HEK293 (cell line): ENCODE data around the gene ANTXR1.

Source experiments
- CTCF ChIA-PET: fragments of 350-600 bp; formaldehyde crosslinking; extraction: SDS; loops from one replicate; lab custom pipeline; 2021; ENCODE audit warnings: antibody characterized with exemption; lab: Yijun Ruan, JAX
- POLR2A ChIA-PET: fragments of 300-600 bp; formaldehyde crosslinking; extraction: SDS; loops from one replicate; lab custom pipeline; 2020; ENCODE audit warnings: antibody characterized with exemption, inconsistent platforms; lab: Yijun Ruan, JAX
- H3K27ac ChIP-seq: fragments of 200-500 bp; sonication (Bioruptor generic); 2 replicates; pipeline ENCODE4 v1.5.1; 2014; ENCODE audit warnings: low read depth, low read length, control low read depth, inconsistent platforms; ENCODE audit errors: extremely low read depth
- H3K36me3 ChIP-seq, 2 experiments: fragments of 200-500 bp in 1 of 2; sonication (Bioruptor generic) in 1 of 2; 1 replicate in 1 of 2; 2 replicates in 1 of 2; pipeline ENCODE4 v1.5.1; 2014 to 2017; ENCODE audit warnings: inconsistent platforms in 2 of 2, low read length in 2 of 2; ENCODE audit not compliant: control insufficient read depth in 2 of 2, insufficient read depth in 1 of 2
- H3K4me1 ChIP-seq: fragments of 200-500 bp; sonication (Bioruptor generic); 2 replicates; pipeline ENCODE4 v1.5.1; 2014; ENCODE audit warnings: mild to moderate bottlenecking, low read length, inconsistent platforms; ENCODE audit not compliant: control insufficient read depth, insufficient read depth
- H3K4me3 ChIP-seq: 2 replicates; pipeline ENCODE4 v1.5.1; 2011; ENCODE audit warnings: low read depth, mild to moderate bottlenecking, control low read depth, low read length, moderate library complexity
- H3K9me3 ChIP-seq: fragments of 200-500 bp; sonication (Bioruptor generic); 2 replicates; pipeline ENCODE4 v1.5.1; 2014; ENCODE audit warnings: low read depth, low read length, inconsistent platforms; ENCODE audit not compliant: control insufficient read depth, insufficient read depth
- AEBP2 ChIP-seq: fragments of 450-650 bp; formaldehyde crosslinking; IDR thresholded peaks from 2 replicates; pipeline ENCODE4 v1.5.1; 2016; ENCODE audit warnings: missing biosample characterization, missing genetic modification characterization, borderline replicate concordance
- CTCF ChIP-seq: fragments of 450-650 bp; formaldehyde crosslinking; IDR thresholded peaks from 2 replicates; pipeline ENCODE4 v1.5.1; 2016; ENCODE audit warnings: missing biosample characterization, missing genetic modification characterization
- REST ChIP-seq: fragments of 450-650 bp; formaldehyde crosslinking; IDR thresholded peaks from 2 replicates; pipeline ENCODE4 v1.5.1; 2016; ENCODE audit warnings: missing biosample characterization, missing genetic modification characterization
- TSHZ1 ChIP-seq: fragments of 450-650 bp; formaldehyde crosslinking; IDR thresholded peaks from 2 replicates; pipeline ENCODE4 v1.5.1; 2016; ENCODE audit warnings: missing biosample characterization, missing genetic modification characterization, borderline replicate concordance
- ZFP41 ChIP-seq: fragments of 450-650 bp; formaldehyde crosslinking; IDR thresholded peaks from 2 replicates; pipeline ENCODE4 v1.5.1; 2016; ENCODE audit warnings: missing biosample characterization, missing genetic modification characterization, borderline replicate concordance
- ZNF239 ChIP-seq: fragments of 450-650 bp; formaldehyde crosslinking; IDR thresholded peaks from 2 replicates; pipeline ENCODE4 v1.5.1; 2016; ENCODE audit warnings: missing biosample characterization, missing genetic modification characterization
- ZNF311 ChIP-seq: fragments of 450-650 bp; formaldehyde crosslinking; IDR thresholded peaks from 2 replicates; pipeline ENCODE4 v1.5.1; 2017; ENCODE audit warnings: missing biosample characterization, missing genetic modification characterization, borderline replicate concordance
- ZNF530 ChIP-seq: fragments of 450-650 bp; formaldehyde crosslinking; IDR thresholded peaks from 2 replicates; pipeline ENCODE4 v1.5.1; 2016; ENCODE audit warnings: low read depth, missing biosample characterization, missing genetic modification characterization
- ZNF555 ChIP-seq: fragments of 450-650 bp; formaldehyde crosslinking; conservative IDR thresholded peaks from 2 replicates; pipeline ENCODE4 v1.5.1; 2017; ENCODE audit warnings: missing biosample characterization, mild to moderate bottlenecking, missing genetic modification characterization, inconsistent platforms
- ZNF585B ChIP-seq: fragments of 450-650 bp; formaldehyde crosslinking; IDR thresholded peaks from 2 replicates; pipeline ENCODE4 v1.5.1; 2016; ENCODE audit warnings: missing biosample characterization, missing genetic modification characterization
- ZNF76 ChIP-seq: fragments of 450-650 bp; formaldehyde crosslinking; IDR thresholded peaks from 2 replicates; pipeline ENCODE4; 2016; ENCODE audit warnings: low read depth, missing biosample characterization, missing genetic modification characterization, borderline replicate concordance

The ANTXR1 gene

GRCh38 chr2:69285379-69285894 is 272.5 kb downstream of the ANTXR1 start (continued):
- no peak for TF ChIP-seq TSHZ1
- no peak for TF ChIP-seq ZNF76 (tag by site-specific recombination)
- no peak for TF ChIP-seq ZNF555
- no peak for TF ChIP-seq ZNF311 (tag by site-specific recombination)
- no peak for TF ChIP-seq AEBP2 (tag by site-specific recombination)
- TF ChIP-seq CTCF (tag by site-specific recombination): no peak
- no peak for TF ChIP-seq REST

- CTCF ChIA-PET: interaction anchor here (0.7 kb wide), 1 partner anchor 282 kb away, joined by 4 read pairs; no protein-coding TSS in a partner anchor
- Histone ChIP-seq H3K9me3 (no peaks in the 10 kb centered on the region), H3K4me3 (no peak overlapping the region), H3K36me3 (no peaks in the 10 kb centered on the region), H3K27ac (no peak overlapping the region), H3K4me1 (no peaks in the 10 kb centered on the region)
- no peak for TF ChIP-seq ZFP41 (tag by site-specific recombination)
- no peak for TF ChIP-seq TSHZ1
- no peak for TF ChIP-seq ZNF239 (tag by site-specific recombination)
- TF ChIP-seq ZNF530 (tag by site-specific recombination): no peak
- no peak for TF ChIP-seq ZNF585B (tag by site-specific recombination)
- POLR2A ChIA-PET: interaction anchor here (0.5 kb wide), 1 partner anchor 18 kb away, joined by 4 read pairs; no protein-coding TSS in a partner anchor
These were observed 274.6 kb downstream of the ANTXR1 start for GRCh38 chr2:69287544-69287943.
